GM12892 (cell line): Measurements from ENCODE around the gene SIGLEC10.
A peak's percentile ranks its signal among the peaks of the same experiment; 100 is the strongest.

Source experiments
- POLR2A ChIP-seq: IDR thresholded peaks from 2 replicates; pipeline ENCODE4 v1.6.1; 2011; ENCODE audit warnings: low read depth, low read length, control low read depth
- POLR2AphosphoS5 ChIP-seq: IDR thresholded peaks from 2 replicates; pipeline ENCODE4 v1.6.1; 2011; ENCODE audit warnings: low read depth, low read length, control low read depth

GRCh38 chr19:51367255-51367564 is 50.2 kb downstream of the SIGLEC10 start:
- TF ChIP-seq POLR2AphosphoS5 (0 out of 2 replicates have a peak, but pooled peaks have one; percentile 16), POLR2A (no peak; the same call in 1 of the 2 replicates)
